NB4 (cell line): ENCODE measurements around the gene FAM83F.

Experiments used
- MYC ChIP-seq: IDR thresholded peaks from 2 replicates; pipeline ENCODE4 v1.6.1; 2011; ENCODE audit warnings: low read depth, low read length
- POLR2A ChIP-seq: IDR thresholded peaks from 2 replicates; pipeline ENCODE4 v1.6.1; 2011; ENCODE audit warnings: mild to moderate bottlenecking; ENCODE audit not compliant: insufficient read length; ENCODE audit errors: extremely low read depth
- TF ChIP-seq, protein P1 (sequence below): IDR thresholded peaks from one replicate; pipeline ENCODE4 v1.5.1; 2012; ENCODE audit warnings: low read depth, low read length
- TF ChIP-seq, protein P2 (sequence below): IDR thresholded peaks from 2 replicates; pipeline ENCODE4 v1.6.1; 2011; ENCODE audit warnings: low read depth, low read length

DNA sequence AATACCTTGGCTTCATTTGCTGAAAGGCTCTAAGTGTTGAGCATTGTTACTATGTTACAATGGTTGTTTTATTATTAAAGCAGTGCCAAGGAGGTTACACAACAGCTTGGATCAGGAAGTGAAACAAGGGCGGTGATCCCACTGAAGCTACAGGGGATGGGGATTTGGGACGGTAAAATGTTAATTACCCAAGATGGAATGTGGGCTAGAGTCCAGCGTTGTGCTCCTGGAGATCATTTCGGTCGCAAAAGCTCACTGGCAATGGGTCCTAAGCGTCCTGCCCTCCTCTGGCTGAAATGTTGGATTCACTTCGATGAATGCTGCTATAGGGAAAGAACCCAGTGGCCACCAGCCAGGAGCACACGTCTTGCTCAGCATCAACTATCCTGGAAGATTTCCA lies 48.3 kb downstream of the FAM83F start:
- TF ChIP-seq, protein P1, sequence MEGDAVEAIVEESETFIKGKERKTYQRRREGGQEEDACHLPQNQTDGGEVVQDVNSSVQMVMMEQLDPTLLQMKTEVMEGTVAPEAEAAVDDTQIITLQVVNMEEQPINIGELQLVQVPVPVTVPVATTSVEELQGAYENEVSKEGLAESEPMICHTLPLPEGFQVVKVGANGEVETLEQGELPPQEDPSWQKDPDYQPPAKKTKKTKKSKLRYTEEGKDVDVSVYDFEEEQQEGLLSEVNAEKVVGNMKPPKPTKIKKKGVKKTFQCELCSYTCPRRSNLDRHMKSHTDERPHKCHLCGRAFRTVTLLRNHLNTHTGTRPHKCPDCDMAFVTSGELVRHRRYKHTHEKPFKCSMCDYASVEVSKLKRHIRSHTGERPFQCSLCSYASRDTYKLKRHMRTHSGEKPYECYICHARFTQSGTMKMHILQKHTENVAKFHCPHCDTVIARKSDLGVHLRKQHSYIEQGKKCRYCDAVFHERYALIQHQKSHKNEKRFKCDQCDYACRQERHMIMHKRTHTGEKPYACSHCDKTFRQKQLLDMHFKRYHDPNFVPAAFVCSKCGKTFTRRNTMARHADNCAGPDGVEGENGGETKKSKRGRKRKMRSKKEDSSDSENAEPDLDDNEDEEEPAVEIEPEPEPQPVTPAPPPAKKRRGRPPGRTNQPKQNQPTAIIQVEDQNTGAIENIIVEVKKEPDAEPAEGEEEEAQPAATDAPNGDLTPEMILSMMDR = no peak
- TF ChIP-seq MYC (no peak), POLR2A (no peak)
- TF ChIP-seq, protein P2, sequence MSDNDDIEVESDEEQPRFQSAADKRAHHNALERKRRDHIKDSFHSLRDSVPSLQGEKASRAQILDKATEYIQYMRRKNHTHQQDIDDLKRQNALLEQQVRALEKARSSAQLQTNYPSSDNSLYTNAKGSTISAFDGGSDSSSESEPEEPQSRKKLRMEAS = no peak
